NCI-H2029 treated with DMSO at 0.1 percent for 48 hours (cell line): ENCODE results near the gene FLACC1.

Experiments used
- DNase-seq: peaks from one replicate; lab custom pipeline; 2025; lab: John Stamatoyannopoulos, UW

FLACC1 gene

GRCh38 chr2:201276511-201276910 lies 80.6 kb downstream of the FLACC1 start:
- no peak for DNase-seq

DNA sequence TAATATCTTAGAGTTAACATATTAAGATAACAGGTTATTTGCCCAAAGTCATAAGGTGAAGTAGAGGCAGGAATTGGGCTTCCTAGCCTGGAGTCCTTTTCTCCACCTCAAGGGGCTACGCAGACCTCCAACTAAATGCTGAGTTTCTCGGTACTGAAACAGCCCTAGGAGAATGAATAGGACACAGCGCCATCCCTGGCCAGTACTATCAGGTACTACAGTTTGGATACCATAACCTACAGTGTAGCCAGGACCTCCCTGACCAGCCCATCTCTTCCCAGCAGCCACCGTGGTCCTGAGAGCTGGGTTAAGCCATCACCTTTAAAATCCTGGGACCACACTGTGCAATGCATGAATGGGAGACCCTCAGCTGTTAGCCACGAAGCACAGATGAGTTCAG lies 81.2 kb downstream of the FLACC1 start:
- no peak for DNase-seq

GRCh38 chr2:201275069-201275468 lies 82.1 kb downstream of the FLACC1 start:
- DNase-seq = no peak

DNA sequence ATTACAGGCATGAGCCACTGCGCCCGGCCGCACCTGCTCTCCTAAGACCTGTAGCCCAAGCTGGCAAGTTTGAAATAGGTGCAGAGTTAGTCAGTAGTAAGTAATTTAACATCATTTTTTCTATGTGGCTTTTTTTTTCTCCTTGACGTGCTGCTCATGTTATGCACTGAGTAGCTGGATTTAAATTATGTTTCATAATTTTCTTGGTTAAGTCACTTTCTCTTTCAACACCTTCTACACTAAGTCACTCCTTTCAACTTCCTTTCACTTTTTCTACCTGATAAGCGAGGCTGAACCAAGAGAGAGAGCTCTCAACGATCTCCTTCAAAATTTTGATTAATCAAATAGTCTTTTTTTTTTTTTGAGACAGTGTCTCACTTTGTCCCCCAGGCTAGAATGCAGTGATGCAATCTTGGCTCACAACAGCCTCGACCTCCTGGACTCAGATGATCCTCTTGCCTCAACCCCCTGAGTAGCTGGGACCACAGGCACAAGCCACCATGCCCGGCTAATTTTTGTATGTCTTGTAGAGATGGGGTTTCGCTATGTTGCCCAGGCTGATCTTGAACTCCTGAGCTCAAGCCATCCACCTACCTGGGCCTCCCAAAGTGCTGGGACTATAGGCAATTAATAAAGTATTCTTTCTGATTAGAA lies 83.7 kb downstream of the FLACC1 start:
- DNase-seq = no peak

- DNase-seq = no peak
Measured at GRCh38 chr2:201271917-201272316, 85.2 kb downstream of the FLACC1 start.

GRCh38 chr2:201270293-201271001 lies 86.7 kb downstream of the FLACC1 start:
- DNase-seq = no peak

GRCh38 chr2:201269764-201270163 lies 87.4 kb downstream of the FLACC1 start:
- DNase-seq = peak; percentile 43

GRCh38 chr2:201267278-201268030 lies 89.7 kb downstream of the FLACC1 start:
- DNase-seq = no peak

DNA sequence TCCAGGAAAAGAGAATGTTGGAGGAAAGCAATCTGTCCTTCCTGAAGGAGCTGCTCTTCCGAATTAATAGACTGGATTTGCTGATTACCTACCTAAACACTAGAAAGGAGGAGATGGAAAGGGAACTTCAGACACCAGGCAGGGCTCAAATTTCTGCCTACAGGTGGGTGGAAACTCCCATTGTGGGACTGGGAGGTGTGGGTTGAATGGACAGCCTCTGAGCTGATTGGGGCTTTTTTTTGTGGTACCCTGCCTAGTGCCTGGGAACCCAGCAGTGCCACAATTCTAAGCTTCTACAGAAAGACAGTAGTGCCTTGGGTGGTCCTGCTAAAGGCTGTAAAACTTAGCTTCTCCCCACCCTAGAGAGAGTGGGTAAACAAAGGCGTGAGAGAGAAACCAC lies 90.5 kb downstream of the FLACC1 start:
- DNase-seq = no peak

DNA sequence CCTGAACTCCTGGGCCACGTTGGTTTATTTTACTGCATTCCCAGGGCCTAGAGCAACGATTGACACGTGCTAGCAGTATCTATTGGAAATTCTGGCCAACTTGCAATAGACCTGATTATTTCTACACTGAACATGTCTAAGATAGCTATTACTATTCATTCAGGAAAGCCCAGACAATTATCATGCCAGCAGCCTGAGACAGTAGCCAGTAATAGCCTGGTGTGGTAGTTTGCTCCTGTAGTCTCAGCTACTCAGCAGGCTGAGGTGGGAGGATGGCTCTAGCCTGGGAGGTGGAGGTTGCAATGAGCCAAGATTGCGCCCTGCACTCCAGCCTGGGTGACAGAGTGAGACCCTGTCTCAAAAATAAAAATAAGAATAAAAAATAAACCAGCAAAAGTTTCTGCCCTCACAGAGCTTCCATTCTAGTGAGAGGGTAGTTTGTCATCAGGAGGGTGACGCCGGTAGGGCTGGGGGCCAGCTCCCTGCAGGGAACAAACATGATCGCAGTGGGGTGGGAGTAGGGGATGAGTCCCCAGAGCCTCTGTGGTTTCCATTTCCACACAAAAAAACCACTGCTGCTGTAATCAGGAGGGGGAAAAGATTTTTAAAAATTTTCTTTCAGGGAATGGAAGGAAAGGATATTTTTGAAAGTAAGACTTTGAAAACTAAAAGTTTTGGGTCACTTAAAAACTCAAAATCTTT lies 92.5 kb downstream of the FLACC1 start:
- no peak for DNase-seq

- DNase-seq = no peak
Measured at GRCh38 chr2:201263779-201264178, 93.4 kb downstream of the FLACC1 start.

- DNase-seq = no peak
Measured at GRCh38 chr2:201262718-201263117, 94.4 kb downstream of the FLACC1 start.

GRCh38 chr2:201261906-201262305 lies 95.2 kb downstream of the FLACC1 start:
- no peak for DNase-seq

DNA sequence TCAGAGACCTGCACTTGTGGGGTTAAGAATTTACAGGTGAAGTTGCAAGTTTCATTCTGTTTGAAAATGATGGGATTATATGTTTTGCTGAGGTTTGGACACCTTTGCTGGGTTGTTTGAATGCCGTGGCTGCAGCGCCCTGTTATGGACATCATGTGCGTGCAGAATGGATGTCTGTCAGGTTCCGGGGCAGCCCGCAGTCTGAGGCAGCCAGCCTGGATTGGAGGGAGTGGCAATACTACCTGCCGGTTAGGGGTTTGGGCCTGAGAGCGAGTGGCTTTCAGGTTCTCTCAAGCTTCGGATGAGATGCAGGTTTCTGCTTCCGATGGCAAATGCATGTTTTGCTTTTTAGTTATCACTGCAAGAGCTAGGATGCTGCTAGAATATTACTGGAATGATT lies 95.7 kb downstream of the FLACC1 start:
- no peak for DNase-seq

DNA sequence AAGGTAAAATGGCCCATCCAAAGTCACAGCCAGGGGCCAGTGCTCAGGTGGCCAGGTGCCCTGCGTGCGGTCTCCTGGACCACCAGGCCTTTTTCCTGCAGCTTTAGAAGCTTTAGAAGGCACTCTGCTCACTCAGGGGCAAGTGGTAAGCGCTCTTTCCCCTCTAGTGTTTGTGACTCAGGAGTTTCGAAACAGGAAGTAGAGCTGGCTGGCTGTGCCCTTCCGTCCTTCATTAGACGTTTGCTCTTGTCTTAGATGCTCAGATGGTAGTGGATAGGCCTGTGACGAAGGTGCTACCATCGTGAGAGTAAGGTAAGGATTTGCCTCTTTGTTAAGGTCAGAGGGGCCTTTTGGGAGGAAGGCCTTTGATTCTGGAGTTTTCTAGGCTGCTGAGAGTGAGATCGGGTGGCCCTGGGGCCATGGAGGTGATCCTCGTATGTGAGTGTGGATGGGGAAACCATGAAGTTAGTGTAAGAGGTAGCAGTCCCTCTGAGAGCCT lies 96.8 kb downstream of the FLACC1 start, which contains the start of gene CASP8:
CASP8 (plus strand) TSS at position 235 of the 499 bp plus-strand sequence. CDS start 5,951 bp downstream, outside the sequence.
- no peak for DNase-seq

- no peak for DNase-seq
Measured at GRCh38 chr2:201258666-201259615, 98.2 kb downstream of the FLACC1 start.

DNA sequence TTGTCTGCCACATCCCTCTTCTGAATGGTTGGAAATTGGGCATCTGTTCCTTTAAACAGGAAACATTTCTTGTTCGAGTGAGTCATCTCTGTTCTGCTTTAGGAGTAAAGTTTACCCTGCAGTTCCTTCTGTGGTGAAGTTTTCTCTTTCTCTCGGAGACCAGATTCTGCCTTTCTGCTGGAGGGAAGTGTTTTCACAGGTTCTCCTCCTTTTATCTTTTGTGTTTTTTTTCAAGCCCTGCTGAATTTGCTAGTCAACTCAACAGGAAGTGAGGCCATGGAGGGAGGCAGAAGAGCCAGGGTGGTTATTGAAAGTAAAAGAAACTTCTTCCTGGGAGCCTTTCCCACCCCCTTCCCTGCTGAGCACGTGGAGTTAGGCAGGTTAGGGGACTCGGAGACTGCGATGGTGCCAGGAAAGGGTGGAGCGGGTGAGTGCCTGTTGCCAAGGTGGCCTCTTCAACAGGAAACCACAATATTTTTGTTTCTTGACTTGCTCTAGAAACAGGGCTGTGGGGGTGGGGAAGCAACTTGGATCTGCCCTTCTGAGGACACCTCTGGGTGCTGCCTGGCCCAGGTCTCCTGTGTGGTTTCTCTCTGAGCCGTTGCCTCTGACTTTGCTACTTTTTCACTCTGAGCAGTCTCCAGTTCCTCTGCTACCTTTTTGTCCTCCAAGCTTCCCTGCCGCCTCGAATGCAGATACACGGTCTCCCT lies 99.0 kb downstream of the FLACC1 start:
- DNase-seq = peak; percentile 61

DNA sequence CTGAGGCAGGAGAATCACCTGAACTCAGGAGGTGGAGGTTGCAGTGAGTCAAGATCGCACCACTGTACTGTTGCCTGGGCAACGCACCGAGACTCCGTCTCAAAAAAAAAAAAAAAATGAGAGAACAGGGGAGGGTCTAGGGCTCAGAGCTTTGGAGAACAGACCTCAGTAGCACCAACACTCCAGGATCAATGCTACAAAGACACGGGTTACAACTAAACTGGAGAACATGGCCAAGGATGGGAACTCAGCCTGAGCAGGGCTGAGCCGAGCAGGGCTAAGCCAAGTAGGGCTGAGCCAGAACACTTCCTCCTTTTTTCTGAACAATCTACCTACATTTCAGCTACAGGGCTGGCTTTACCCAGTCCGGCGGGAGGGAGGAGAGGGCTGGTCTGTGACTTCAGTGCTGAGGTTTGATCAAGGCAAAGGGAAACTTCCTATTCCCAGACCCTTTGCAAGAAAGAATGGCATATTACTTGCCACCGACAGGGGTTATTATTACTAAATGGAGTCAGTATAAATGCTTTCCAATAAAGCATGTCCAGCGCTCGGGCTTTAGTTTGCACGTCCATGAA lies 99.7 kb downstream of the FLACC1 start:
- DNase-seq = peak; percentile 55

DNA sequence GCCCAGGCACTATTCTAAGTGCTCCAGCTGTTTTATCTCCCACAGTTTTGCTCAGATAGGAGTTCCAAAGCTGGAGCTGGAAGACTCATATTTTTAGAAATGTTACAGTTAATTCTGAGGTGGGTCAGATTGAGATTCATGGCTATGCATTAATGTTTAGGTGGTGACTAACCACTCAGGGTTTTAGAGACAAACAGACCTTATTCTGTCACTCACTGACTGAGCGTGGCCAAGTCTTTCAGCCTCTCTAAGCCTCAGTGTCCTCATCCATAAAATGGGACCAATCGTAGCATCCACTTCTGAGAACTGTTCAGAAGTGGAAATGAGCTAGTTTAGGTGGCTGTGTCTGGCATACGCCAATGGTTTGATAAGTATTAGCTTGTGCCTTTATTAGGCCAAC lies 101.1 kb downstream of the FLACC1 start:
- DNase-seq = no peak
